Measurements from ENCODE around the gene PHEX.
A peak's percentile ranks its signal among the peaks of the same experiment; 100 is the strongest.

Gene PHEX

GRCh38 chrX:22032084-22032483, at the start of gene PHEX:
TSS of gene PHEX (plus strand) at chrX:22032325. CDS start at chrX:22033006, 681 bp downstream.
- Mint-ChIP-seq H3K27ac (peak within 1 kb of the TSS; percentile 55), H3K4me3 (no peak within 1 kb of the TSS), H3K36me3 (no peaks in the 10 kb centered on the region), H3K27me3 (no peaks in the 10 kb centered on the region), H3K9me3 (no peaks in the 10 kb centered on the region), H3K4me1 (peaks cover 12% of the 10 kb centered on the region)
- DNase-seq (ENCODE audit: low spot score in 2 of 2) (no peak), ATAC-seq (ENCODE audit: low read depth) (peak; percentile 39)

- peak; percentile 69 to 72 for DNase-seq (ENCODE audit: low spot score in 2 of 2)
- Mint-ChIP-seq H3K27me3 (no peaks in the 10 kb centered on the region), H3K27ac (peak overlapping the region; percentile 82), H3K9me3 (peaks cover 1% of the 10 kb centered on the region), H3K36me3 (peaks cover 2% of the 10 kb centered on the region), H3K4me3 (no peak overlapping the region), H3K4me1 (peaks cover 3% of the 10 kb centered on the region)
- ATAC-seq (ENCODE audit: low read depth) = peak; percentile 68
Observed at GRCh38 chrX:21985332-21985777, 46.8 kb upstream of the PHEX start.

- peaks cover 2% of the 10 kb centered on the region for H3K36me3 Mint-ChIP-seq
- no peak for DNase-seq (ENCODE audit: low spot score in 2 of 2)
- peaks cover 8% of the 10 kb centered on the region for H3K4me1 Mint-ChIP-seq
- H3K27me3 Mint-ChIP-seq = no peaks in the 10 kb centered on the region
- ATAC-seq (ENCODE audit: low read depth) = no peak
- no peak overlapping the region for H3K27ac Mint-ChIP-seq
- no peak overlapping the region for H3K4me3 Mint-ChIP-seq
- H3K9me3 Mint-ChIP-seq = peaks cover 1% of the 10 kb centered on the region
Observed at GRCh38 chrX:21986596-21986995, 45.5 kb upstream of the PHEX start.

GRCh38 chrX:21989384-21989783, 42.7 kb upstream of the PHEX start:
- peak overlapping the region; percentile 82 for H3K27ac Mint-ChIP-seq
- peaks cover 1% of the 10 kb centered on the region for H3K9me3 Mint-ChIP-seq
- DNase-seq (ENCODE audit: low spot score in 2 of 2) (peak in 1 of 2 donors; percentile 11), ATAC-seq (ENCODE audit: low read depth) (peak; percentile 61)
- H3K4me3 Mint-ChIP-seq = no peak overlapping the region
- no peaks in the 10 kb centered on the region for H3K27me3 Mint-ChIP-seq
- peaks cover 2% of the 10 kb centered on the region for H3K36me3 Mint-ChIP-seq
- H3K4me1 Mint-ChIP-seq = peaks cover 19% of the 10 kb centered on the region

GRCh38 chrX:21990832-21991231, 41.3 kb upstream of the PHEX start:
- DNase-seq (ENCODE audit: low spot score in 2 of 2) (no peak), ATAC-seq (ENCODE audit: low read depth) (no peak)
- H3K27ac Mint-ChIP-seq = peak overlapping the region; percentile 82
- no peak overlapping the region for H3K4me3 Mint-ChIP-seq
- peaks cover 2% of the 10 kb centered on the region for H3K36me3 Mint-ChIP-seq
- no peaks in the 10 kb centered on the region for H3K27me3 Mint-ChIP-seq
- H3K4me1 Mint-ChIP-seq = peaks cover 19% of the 10 kb centered on the region
- peaks cover 1% of the 10 kb centered on the region for H3K9me3 Mint-ChIP-seq

- H3K36me3 Mint-ChIP-seq = peaks cover 2% of the 10 kb centered on the region
- peaks cover 19% of the 10 kb centered on the region for H3K4me1 Mint-ChIP-seq
Observed at GRCh38 chrX:21991504-21991903, 40.6 kb upstream of the PHEX start.

GRCh38 chrX:21993265-21993664, 38.9 kb upstream of the PHEX start:
- Mint-ChIP-seq H3K27me3 (no peaks in the 10 kb centered on the region), H3K9me3 (peaks cover 1% of the 10 kb centered on the region), H3K36me3 (peaks cover 2% of the 10 kb centered on the region), H3K27ac (peak overlapping the region; percentile 95), H3K4me3 (no peak overlapping the region), H3K4me1 (peaks cover 21% of the 10 kb centered on the region)
- peak; percentile 30 to 35 for DNase-seq (ENCODE audit: low spot score in 2 of 2)
- ATAC-seq (ENCODE audit: low read depth) = peak; percentile 86

More at GRCh38 chrX:21991504-21991903, 40.6 kb upstream of the PHEX start:
- ATAC-seq (ENCODE audit: low read depth) (no peak), DNase-seq (ENCODE audit: low spot score in 2 of 2) (no peak)
- Mint-ChIP-seq H3K4me3 (peak overlapping the region; percentile 21), H3K9me3 (peaks cover 1% of the 10 kb centered on the region), H3K27me3 (no peaks in the 10 kb centered on the region), H3K27ac (peak overlapping the region; percentile 82)

- Mint-ChIP-seq H3K4me3 (no peak overlapping the region), H3K36me3 (peaks cover 3% of the 10 kb centered on the region), H3K27me3 (no peaks in the 10 kb centered on the region), H3K27ac (peak overlapping the region; percentile 20), H3K4me1 (peaks cover 10% of the 10 kb centered on the region), H3K9me3 (no peaks in the 10 kb centered on the region)
- no peak for ATAC-seq (ENCODE audit: low read depth)
- no peak for DNase-seq (ENCODE audit: low spot score in 2 of 2)
Observed at GRCh38 chrX:21996872-21997455, 35.2 kb upstream of the PHEX start.

- Mint-ChIP-seq H3K4me3 (no peak overlapping the region), H3K27me3 (no peaks in the 10 kb centered on the region), H3K27ac (no peak overlapping the region), H3K9me3 (no peaks in the 10 kb centered on the region), H3K36me3 (peaks cover 9% of the 10 kb centered on the region), H3K4me1 (peaks cover 9% of the 10 kb centered on the region)
- DNase-seq (ENCODE audit: low spot score in 2 of 2) = no peak
- no peak for ATAC-seq (ENCODE audit: low read depth)
Observed at GRCh38 chrX:21998037-21998436, 34.1 kb upstream of the PHEX start.

- DNase-seq (ENCODE audit: low spot score in 2 of 2) (no peak), ATAC-seq (ENCODE audit: low read depth) (no peak)
- no peak overlapping the region for H3K27ac Mint-ChIP-seq
- H3K27me3 Mint-ChIP-seq = no peaks in the 10 kb centered on the region
- H3K36me3 Mint-ChIP-seq = peaks cover 17% of the 10 kb centered on the region
- no peaks in the 10 kb centered on the region for H3K9me3 Mint-ChIP-seq
- no peak overlapping the region for H3K4me3 Mint-ChIP-seq
- H3K4me1 Mint-ChIP-seq = peaks cover 5% of the 10 kb centered on the region
Observed at GRCh38 chrX:22004866-22005265, 27.3 kb upstream of the PHEX start.

- Mint-ChIP-seq H3K9me3 (no peaks in the 10 kb centered on the region), H3K36me3 (peaks cover 2% of the 10 kb centered on the region), H3K4me1 (peaks cover 2% of the 10 kb centered on the region), H3K27ac (no peak overlapping the region), H3K27me3 (no peaks in the 10 kb centered on the region), H3K4me3 (no peak overlapping the region)
- ATAC-seq (ENCODE audit: low read depth) (no peak), DNase-seq (ENCODE audit: low spot score in 2 of 2) (no peak)
Observed at GRCh38 chrX:22012051-22012450, 20.1 kb upstream of the PHEX start.

GRCh38 chrX:22012931-22013330, 19.2 kb upstream of the PHEX start:
- no peak overlapping the region for H3K4me3 Mint-ChIP-seq
- H3K4me1 Mint-ChIP-seq = peaks cover 2% of the 10 kb centered on the region
- no peaks in the 10 kb centered on the region for H3K27me3 Mint-ChIP-seq
- H3K36me3 Mint-ChIP-seq = no peaks in the 10 kb centered on the region
- H3K27ac Mint-ChIP-seq = no peak overlapping the region
- no peak for ATAC-seq (ENCODE audit: low read depth)
- H3K9me3 Mint-ChIP-seq = no peaks in the 10 kb centered on the region
- no peak for DNase-seq (ENCODE audit: low spot score in 2 of 2)

GRCh38 chrX:22015139-22015750, 16.9 kb upstream of the PHEX start:
- no peak for ATAC-seq (ENCODE audit: low read depth)
- Mint-ChIP-seq H3K4me3 (no peak overlapping the region), H3K4me1 (peaks cover 2% of the 10 kb centered on the region), H3K9me3 (no peaks in the 10 kb centered on the region), H3K27me3 (no peaks in the 10 kb centered on the region), H3K27ac (no peak overlapping the region), H3K36me3 (no peaks in the 10 kb centered on the region)
- DNase-seq (ENCODE audit: low spot score in 2 of 2) = no peak

GRCh38 chrX:22021751-22022324, 10.3 kb upstream of the PHEX start:
- DNase-seq (ENCODE audit: low spot score in 2 of 2) = no peak
- Mint-ChIP-seq H3K9me3 (peaks cover 2% of the 10 kb centered on the region), H3K4me1 (no peaks in the 10 kb centered on the region), H3K27ac (no peak overlapping the region), H3K4me3 (no peak overlapping the region), H3K36me3 (peaks cover 2% of the 10 kb centered on the region), H3K27me3 (no peaks in the 10 kb centered on the region)
- ATAC-seq (ENCODE audit: low read depth) = no peak

Data from memory B cell (primary cell).